Measurements from ENCODE around the gene PCGF2.

GRCh38 chr17:38713456-38714075 is 34.6 kb downstream of the PCGF2 start:
- TF ChIP-seq ISL1 (CRISPR knock-in tag; IDR thresholded peaks at IDR 0.05) (no peak), ESRRG (CRISPR knock-in tag; IDR thresholded peaks at IDR 0.05) (no peak), GLIS3 (CRISPR knock-in tag; IDR thresholded peaks at IDR 0.05) (no peak), PATZ1 (CRISPR knock-in tag; IDR thresholded peaks at IDR 0.05; ENCODE audit: borderline replicate concordance) (no peak), ZFP30 (CRISPR knock-in tag; IDR thresholded peaks at IDR 0.05) (no peak), TOX (CRISPR knock-in tag; IDR thresholded peaks at IDR 0.05; ENCODE audit: borderline replicate concordance) (no peak), ZNF70 (CRISPR knock-in tag; IDR thresholded peaks at IDR 0.05) (no peak)

All from SK-N-SH treated with all-trans-retinoic acid at 6 μM for 48 hours (cell line).